Measurements from ENCODE around the gene DECR2.
"Not testable (repeated sequence)": the region's sequence is repeated elsewhere in the genome, so short reads cannot be mapped to it uniquely, and the experiment has no call there.

DECR2 gene

GRCh38 chr16:401468-402348, at the start of gene DECR2:
Gene DECR2, plus strand, starts transcription at chr16:401885. Its CDS starts 79 bp downstream, at chr16:401964.
- peak; percentile 99 for DNase-seq (ENCODE audit: low read depth)

- DNase-seq (ENCODE audit: low read depth): peak; percentile 100
These were observed 48.9 kb upstream of the DECR2 start, which contains the start of gene AXIN1 for GRCh38 chr16:352547-353403. Gene AXIN1, minus strand, starts transcription at chr16:352723. Its CDS starts 5,698 bp downstream, at chr16:347025.

GRCh38 chr16:353404-354290, 48.0 kb upstream of the DECR2 start:
- DNase-seq (ENCODE audit: low read depth): no peak

GRCh38 chr16:354291-354881, 47.3 kb upstream of the DECR2 start:
- no peak for DNase-seq (ENCODE audit: low read depth)

GRCh38 chr16:354971-355461, 46.7 kb upstream of the DECR2 start:
- DNase-seq (ENCODE audit: low read depth): no peak

GRCh38 chr16:356741-357140, 44.9 kb upstream of the DECR2 start:
- DNase-seq (ENCODE audit: low read depth): no peak

GRCh38 chr16:359067-359763, 42.5 kb upstream of the DECR2 start:
- no peak for DNase-seq (ENCODE audit: low read depth)

- DNase-seq (ENCODE audit: low read depth): no peak
These were observed 41.6 kb upstream of the DECR2 start for GRCh38 chr16:359871-360697.

- no peak for DNase-seq (ENCODE audit: low read depth)
These were observed 40.9 kb upstream of the DECR2 start for GRCh38 chr16:360698-361336.

- no peak for DNase-seq (ENCODE audit: low read depth)
These were observed 40.3 kb upstream of the DECR2 start for GRCh38 chr16:361341-361871.

GRCh38 chr16:361872-362701, 39.6 kb upstream of the DECR2 start:
- peak; percentile 59 for DNase-seq (ENCODE audit: low read depth)

- not testable (repeated sequence) for DNase-seq (ENCODE audit: low read depth)
These were observed 39.0 kb upstream of the DECR2 start for GRCh38 chr16:362702-362999.

GRCh38 chr16:363110-363765, 38.4 kb upstream of the DECR2 start:
- DNase-seq (ENCODE audit: low read depth): no peak

GRCh38 chr16:363766-364490, 37.8 kb upstream of the DECR2 start:
- no peak for DNase-seq (ENCODE audit: low read depth)

- no peak for DNase-seq (ENCODE audit: low read depth)
These were observed 36.8 kb upstream of the DECR2 start for GRCh38 chr16:364595-365491.

- no peak for DNase-seq (ENCODE audit: low read depth)
These were observed 35.2 kb upstream of the DECR2 start for GRCh38 chr16:366476-366875.

Data from stimulated activated CD8-positive, alpha-beta memory T cell treated with anti-CD3 and anti-CD28 coated beads, Interleukin-4, amount 100 ng/mL, for 24 hours (primary cell).